ACC112 (cell line): ENCODE data around the gene EDN1.
A peak's percentile ranks its signal among the peaks of the same experiment; 100 is the strongest.

ENCODE experiments used
- H2AFZ ChIP-seq: fragments of 200-600 bp; sonication (generic); one replicate; pipeline ENCODE4 v1.6.0; 2017; ENCODE audit warnings: antibody characterized with exemption, low read length; ENCODE audit not compliant: unreplicated experiment
- H3K27ac ChIP-seq: fragments of 200-600 bp; sonication (generic); 2 replicates; pipeline ENCODE4 v1.5.1; 2014; ENCODE audit warnings: low read depth, mild to moderate bottlenecking, antibody characterized with exemption, low read length, moderate library complexity
- H3K27me3 ChIP-seq: fragments of 200-600 bp; sonication (generic); 2 replicates; pipeline ENCODE4 v1.6.1; 2014; ENCODE audit warnings: mild to moderate bottlenecking, antibody characterized with exemption, low read length, moderate library complexity, mixed read lengths; ENCODE audit not compliant: insufficient read depth
- H3K36me3 ChIP-seq: fragments of 200-600 bp; sonication (generic); 2 replicates; pipeline ENCODE4 v1.6.1; 2016; ENCODE audit warnings: mild to moderate bottlenecking, antibody characterized with exemption, low read length, moderate library complexity, mixed read lengths; ENCODE audit not compliant: insufficient read depth
- H3K4me1 ChIP-seq: fragments of 200-600 bp; sonication (generic); one replicate; pipeline ENCODE4 v1.6.1; 2016; ENCODE audit warnings: low read length, mixed read lengths; ENCODE audit not compliant: insufficient read depth, unreplicated experiment, control insufficient read depth
- H3K4me3 ChIP-seq: fragments of 200-600 bp; sonication (generic); 2 replicates; pipeline ENCODE4 v1.5.1; 2014; ENCODE audit warnings: mild to moderate bottlenecking, low read depth, low read length
- H3K79me2 ChIP-seq: fragments of 200-600 bp; sonication (generic); one replicate; pipeline ENCODE4 v1.6.0; 2016; ENCODE audit warnings: low read length; ENCODE audit not compliant: control insufficient read depth, unreplicated experiment, insufficient read depth

Gene EDN1

GRCh38 chr6:12336121-12336971 is 46.2 kb downstream of the EDN1 start:
- H3K27ac ChIP-seq: no peak overlapping the region
- no peaks in the 10 kb centered on the region for H3K4me1 ChIP-seq
- no peak overlapping the region for H2AFZ ChIP-seq
- H3K79me2 ChIP-seq: no peaks in the 10 kb centered on the region
- H3K27me3 ChIP-seq: no peaks in the 10 kb centered on the region
- H3K4me3 ChIP-seq: no peak overlapping the region
- no peaks in the 10 kb centered on the region for H3K36me3 ChIP-seq

GRCh38 chr6:12339022-12339421 is 48.9 kb downstream of the EDN1 start:
- Histone ChIP-seq H3K36me3 (no peaks in the 10 kb centered on the region), H2AFZ (no peak overlapping the region), H3K79me2 (no peaks in the 10 kb centered on the region), H3K27me3 (no peaks in the 10 kb centered on the region), H3K4me3 (no peak overlapping the region), H3K4me1 (peaks cover 21% of the 10 kb centered on the region), H3K27ac (no peak overlapping the region)

- H3K4me1 ChIP-seq: peaks cover 26% of the 10 kb centered on the region
- H3K79me2 ChIP-seq: no peaks in the 10 kb centered on the region
- no peak overlapping the region for H2AFZ ChIP-seq
- H3K4me3 ChIP-seq: no peak overlapping the region
- H3K27ac ChIP-seq: no peak overlapping the region
- no peaks in the 10 kb centered on the region for H3K27me3 ChIP-seq
- no peaks in the 10 kb centered on the region for H3K36me3 ChIP-seq
Observed at GRCh38 chr6:12339808-12340487, 49.8 kb downstream of the EDN1 start.

GRCh38 chr6:12340488-12340818 is 50.3 kb downstream of the EDN1 start:
- no peak overlapping the region for H3K27ac ChIP-seq
- H3K79me2 ChIP-seq: no peaks in the 10 kb centered on the region

GRCh38 chr6:12342664-12343063 is 52.5 kb downstream of the EDN1 start:
- Histone ChIP-seq H3K27me3 (no peaks in the 10 kb centered on the region), H3K27ac (peak overlapping the region; percentile 70), H2AFZ (no peak overlapping the region), H3K4me1 (peaks cover 39% of the 10 kb centered on the region), H3K36me3 (no peaks in the 10 kb centered on the region), H3K79me2 (no peaks in the 10 kb centered on the region), H3K4me3 (0 out of 2 replicates have a peak overlapping the region, but pooled peaks have one; percentile 18)

More at GRCh38 chr6:12340488-12340818, 50.3 kb downstream of the EDN1 start:
- H3K4me1 ChIP-seq: peaks cover 31% of the 10 kb centered on the region
- H3K27me3 ChIP-seq: no peaks in the 10 kb centered on the region
- no peaks in the 10 kb centered on the region for H3K36me3 ChIP-seq
- no peak overlapping the region for H2AFZ ChIP-seq
- H3K4me3 ChIP-seq: no peak overlapping the region

- Histone ChIP-seq H3K27me3 (no peaks in the 10 kb centered on the region), H3K79me2 (no peaks in the 10 kb centered on the region), H3K4me1 (peaks cover 40% of the 10 kb centered on the region), H3K27ac (peak overlapping the region; percentile 70), H3K36me3 (no peaks in the 10 kb centered on the region), H3K4me3 (0 out of 2 replicates have a peak overlapping the region, but pooled peaks have one; percentile 18), H2AFZ (no peak overlapping the region)
Observed at GRCh38 chr6:12343122-12343439, 52.9 kb downstream of the EDN1 start.

- Histone ChIP-seq H2AFZ (no peak overlapping the region), H3K27me3 (no peaks in the 10 kb centered on the region), H3K4me3 (no peak overlapping the region), H3K27ac (peak overlapping the region; percentile 70), H3K36me3 (no peaks in the 10 kb centered on the region), H3K4me1 (peaks cover 45% of the 10 kb centered on the region), H3K79me2 (no peaks in the 10 kb centered on the region)
Observed at GRCh38 chr6:12343440-12344162, 53.4 kb downstream of the EDN1 start.

- no peak overlapping the region for H3K4me3 ChIP-seq
- H3K79me2 ChIP-seq: no peaks in the 10 kb centered on the region
- no peak overlapping the region for H3K27ac ChIP-seq
- H3K4me1 ChIP-seq: peaks cover 52% of the 10 kb centered on the region
- no peaks in the 10 kb centered on the region for H3K27me3 ChIP-seq
- no peak overlapping the region for H2AFZ ChIP-seq
- H3K36me3 ChIP-seq: no peaks in the 10 kb centered on the region
Observed at GRCh38 chr6:12344296-12344695, 54.1 kb downstream of the EDN1 start.

GRCh38 chr6:12344961-12345693 is 55.0 kb downstream of the EDN1 start:
- Histone ChIP-seq H3K27ac (peak overlapping the region; percentile 52; the same call in 1 of the 2 replicates), H3K27me3 (no peaks in the 10 kb centered on the region), H3K4me3 (no peak overlapping the region), H3K79me2 (no peaks in the 10 kb centered on the region), H3K4me1 (peaks cover 56% of the 10 kb centered on the region), H3K36me3 (no peaks in the 10 kb centered on the region), H2AFZ (no peak overlapping the region)

GRCh38 chr6:12345694-12346058 is 55.5 kb downstream of the EDN1 start:
- Histone ChIP-seq H3K4me3 (no peak overlapping the region), H3K79me2 (no peaks in the 10 kb centered on the region), H3K27me3 (no peaks in the 10 kb centered on the region), H3K27ac (peak overlapping the region; percentile 52; the same call in 1 of the 2 replicates), H3K36me3 (no peaks in the 10 kb centered on the region), H2AFZ (no peak overlapping the region), H3K4me1 (peaks cover 56% of the 10 kb centered on the region)
